KMS-11 (cell line): ENCODE data around the gene ELN.

Source experiments
- H2AFZ ChIP-seq: fragments of 200-600 bp; sonication (generic); 2 replicates; pipeline ENCODE4 v1.6.1; 2016; ENCODE audit warnings: antibody characterized with exemption, mixed run types, low read depth
- H3K27ac ChIP-seq: fragments of 200-600 bp; sonication (generic); 2 replicates; pipeline ENCODE4 v1.6.1; 2016; ENCODE audit warnings: mild to moderate bottlenecking, mixed run types
- H3K27me3 ChIP-seq: fragments of 200-600 bp; sonication (generic); 2 replicates; pipeline ENCODE4 v1.6.1; 2017; ENCODE audit warnings: mild to moderate bottlenecking, low read depth, mixed run types, moderate library complexity; ENCODE audit not compliant: insufficient read depth
- H3K36me3 ChIP-seq: fragments of 200-600 bp; sonication (generic); 2 replicates; pipeline ENCODE4 v1.6.1; 2017; ENCODE audit warnings: mild to moderate bottlenecking, mixed run types; ENCODE audit not compliant: insufficient read depth
- H3K4me1 ChIP-seq: fragments of 200-600 bp; sonication (generic); 2 replicates; pipeline ENCODE4 v1.6.1; 2016; ENCODE audit warnings: mild to moderate bottlenecking, low read depth, mixed run types; ENCODE audit not compliant: poor library complexity, severe bottlenecking
- H3K4me2 ChIP-seq: fragments of 200-600 bp; sonication (generic); 2 replicates; pipeline ENCODE4 v1.7.0; 2016; ENCODE audit warnings: mild to moderate bottlenecking, mixed run types
- H3K4me3 ChIP-seq: fragments of 200-600 bp; sonication (generic); IDR thresholded peaks from 2 replicates; pipeline ENCODE4 v1.6.1; 2017; ENCODE audit warnings: low read depth, low read length, mixed read lengths; ENCODE audit not compliant: insufficient read depth
- H3K79me2 ChIP-seq: fragments of 200-600 bp; sonication (generic); 2 replicates; pipeline ENCODE4 v1.6.1; 2016; ENCODE audit warnings: low read depth, mixed run types; ENCODE audit not compliant: insufficient read depth
- H3K9ac ChIP-seq: fragments of 200-600 bp; sonication (generic); 2 replicates; pipeline ENCODE4 v1.6.1; 2016; ENCODE audit warnings: mild to moderate bottlenecking, mixed run types
- H4K20me1 ChIP-seq: fragments of 200-600 bp; sonication (generic); 2 replicates; pipeline ENCODE4 v1.6.1; 2016; ENCODE audit warnings: mild to moderate bottlenecking, mixed run types; ENCODE audit not compliant: insufficient read depth
- CTCF ChIP-seq: fragments of 200-600 bp; sonication (generic); conservative IDR thresholded peaks from 2 replicates; pipeline ENCODE4 v1.6.1; 2017; ENCODE audit warnings: low read depth, mild to moderate bottlenecking, antibody characterized with exemption, low read length, moderate library complexity, mixed read lengths

ELN gene

GRCh38 chr7:73983437-73984164, 44.4 kb upstream of the ELN start:
- no peak for TF ChIP-seq CTCF
- H3K4me2 ChIP-seq, result no peak overlapping the region
- H3K79me2 ChIP-seq, result no peaks in the 10 kb centered on the region
- H3K27ac ChIP-seq, result no peak overlapping the region
- no peaks in the 10 kb centered on the region for H4K20me1 ChIP-seq
- H3K36me3 ChIP-seq, result no peaks in the 10 kb centered on the region
- H3K4me1 ChIP-seq, result no peaks in the 10 kb centered on the region
- no peak overlapping the region for H3K4me3 ChIP-seq
- no peak overlapping the region for H3K9ac ChIP-seq
- no peak overlapping the region for H2AFZ ChIP-seq
- no peaks in the 10 kb centered on the region; the same call in 1 of the 2 replicates for H3K27me3 ChIP-seq

- Histone ChIP-seq H3K4me2 (no peak overlapping the region), H3K4me1 (no peaks in the 10 kb centered on the region), H3K9ac (no peak overlapping the region), H3K4me3 (no peak overlapping the region), H3K27me3 (no peaks in the 10 kb centered on the region; the same call in 1 of the 2 replicates), H2AFZ (no peak overlapping the region), H3K79me2 (no peaks in the 10 kb centered on the region), H4K20me1 (no peaks in the 10 kb centered on the region), H3K27ac (no peak overlapping the region), H3K36me3 (no peaks in the 10 kb centered on the region)
- TF ChIP-seq CTCF, result no peak
These were observed 43.3 kb upstream of the ELN start for GRCh38 chr7:73984481-73985205.

GRCh38 chr7:73985737-73986141, 42.2 kb upstream of the ELN start:
- H3K27me3 ChIP-seq, result no peaks in the 10 kb centered on the region; the same call in 1 of the 2 replicates
- H3K4me3 ChIP-seq, result no peak overlapping the region
- no peak for TF ChIP-seq CTCF
- no peaks in the 10 kb centered on the region for H3K36me3 ChIP-seq
- H3K27ac ChIP-seq, result no peak overlapping the region
- no peak overlapping the region for H3K9ac ChIP-seq
- H3K4me2 ChIP-seq, result no peak overlapping the region
- no peaks in the 10 kb centered on the region for H4K20me1 ChIP-seq
- no peaks in the 10 kb centered on the region for H3K79me2 ChIP-seq
- no peak overlapping the region for H2AFZ ChIP-seq
- H3K4me1 ChIP-seq, result no peaks in the 10 kb centered on the region

GRCh38 chr7:73986158-73986631, 41.8 kb upstream of the ELN start:
- H2AFZ ChIP-seq, result no peak overlapping the region
- no peaks in the 10 kb centered on the region; the same call in 1 of the 2 replicates for H3K27me3 ChIP-seq
- no peaks in the 10 kb centered on the region for H3K36me3 ChIP-seq
- H3K9ac ChIP-seq, result no peak overlapping the region
- no peak overlapping the region for H3K4me2 ChIP-seq
- H3K4me1 ChIP-seq, result no peaks in the 10 kb centered on the region
- H3K79me2 ChIP-seq, result no peaks in the 10 kb centered on the region
- H4K20me1 ChIP-seq, result no peaks in the 10 kb centered on the region
- no peak overlapping the region for H3K27ac ChIP-seq
- TF ChIP-seq CTCF, result no peak
- no peak overlapping the region for H3K4me3 ChIP-seq
